Peyer's patch (tissue), 4 donors: ENCODE results near the gene MKNK2.

Source experiments
- POLR2A ChIP-seq, 2 donors: fragments of 450-650 bp; IDR thresholded peaks; one replicate each; pipeline ENCODE4 v1.5.1; 2017; ENCODE audit warnings: antibody characterized with exemption in 2 of 2, mild to moderate bottlenecking in 2 of 2, moderate library complexity in 2 of 2
- TF ChIP-seq, protein P1 (sequence below), 6 experiments: fragments of 450-650 bp in 4 of 6; fragments of 200-600 bp in 2 of 6; sonication (generic) in 1 of 6; IDR thresholded peaks; one replicate each; pipeline ENCODE4 v1.5.1; 2017 to 2019; ENCODE audit warnings: antibody characterized with exemption in 6 of 6, mild to moderate bottlenecking in 3 of 6, moderate library complexity in 1 of 6

DNA sequence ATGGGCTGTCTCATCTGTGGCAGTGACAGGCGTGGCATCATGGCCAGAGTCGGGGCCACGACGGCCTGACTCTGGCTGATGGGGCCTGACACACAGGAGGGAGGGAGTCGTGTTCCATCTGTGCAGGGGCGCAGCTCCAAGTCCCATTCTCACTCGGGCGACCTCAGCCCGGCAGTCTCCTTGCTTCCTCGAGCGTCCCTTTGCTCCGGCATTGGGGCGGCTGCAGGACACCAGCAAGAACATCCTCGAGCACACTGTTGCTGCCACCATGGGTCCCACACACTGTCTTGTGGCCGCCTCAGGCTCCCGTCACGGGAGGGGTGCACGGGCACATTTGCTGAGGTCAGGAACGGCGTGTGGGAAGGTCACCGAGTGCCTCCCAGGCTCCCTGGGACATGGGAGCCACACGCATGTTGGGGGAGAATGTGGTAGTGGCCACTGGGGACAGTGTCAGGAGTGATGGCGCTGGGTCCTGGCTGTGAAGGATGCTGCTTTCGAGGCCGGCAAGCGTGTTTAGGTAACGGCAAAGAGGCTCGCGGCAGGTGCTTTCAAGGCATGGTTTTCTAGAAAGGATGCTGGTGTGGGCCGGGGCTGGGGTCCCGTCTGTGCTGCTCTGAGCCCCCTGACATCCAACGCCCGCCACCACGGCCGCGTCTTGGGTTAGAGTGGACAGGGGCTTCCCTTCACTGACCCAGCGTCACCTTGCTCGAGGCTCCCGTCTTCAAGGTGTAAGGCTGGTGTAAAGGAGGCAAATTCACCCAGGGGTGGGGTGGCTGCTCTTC is 49.1 kb upstream of the MKNK2 start:
- TF ChIP-seq, protein P1, sequence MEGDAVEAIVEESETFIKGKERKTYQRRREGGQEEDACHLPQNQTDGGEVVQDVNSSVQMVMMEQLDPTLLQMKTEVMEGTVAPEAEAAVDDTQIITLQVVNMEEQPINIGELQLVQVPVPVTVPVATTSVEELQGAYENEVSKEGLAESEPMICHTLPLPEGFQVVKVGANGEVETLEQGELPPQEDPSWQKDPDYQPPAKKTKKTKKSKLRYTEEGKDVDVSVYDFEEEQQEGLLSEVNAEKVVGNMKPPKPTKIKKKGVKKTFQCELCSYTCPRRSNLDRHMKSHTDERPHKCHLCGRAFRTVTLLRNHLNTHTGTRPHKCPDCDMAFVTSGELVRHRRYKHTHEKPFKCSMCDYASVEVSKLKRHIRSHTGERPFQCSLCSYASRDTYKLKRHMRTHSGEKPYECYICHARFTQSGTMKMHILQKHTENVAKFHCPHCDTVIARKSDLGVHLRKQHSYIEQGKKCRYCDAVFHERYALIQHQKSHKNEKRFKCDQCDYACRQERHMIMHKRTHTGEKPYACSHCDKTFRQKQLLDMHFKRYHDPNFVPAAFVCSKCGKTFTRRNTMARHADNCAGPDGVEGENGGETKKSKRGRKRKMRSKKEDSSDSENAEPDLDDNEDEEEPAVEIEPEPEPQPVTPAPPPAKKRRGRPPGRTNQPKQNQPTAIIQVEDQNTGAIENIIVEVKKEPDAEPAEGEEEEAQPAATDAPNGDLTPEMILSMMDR (IDR thresholded peaks at IDR 0.05) = no peak
- no peak for TF ChIP-seq POLR2A (IDR thresholded peaks at IDR 0.05)
